AG04450 (cell line): Measurements from ENCODE around the gene CBFA2T2. TPM values are rescaled to one million over a fixed set of nuclear protein-coding genes. Genes with fewer than 3 reads are reported as not detected.
A peak's percentile ranks its signal among the peaks of the same experiment; 100 is the strongest.
"Not testable (repeated sequence)": the region's sequence is repeated elsewhere in the genome, so short reads cannot be mapped to it uniquely, and the experiment has no call there.

Experiments
- CTCF ChIA-PET: fragments of 300-600, 350-600 bp; formaldehyde crosslinking; extraction: SDS; loops from one replicate; lab custom pipeline; 2022; ENCODE audit warnings: antibody characterized with exemption, inconsistent platforms; lab: Charles Lee
- POLR2A ChIA-PET: fragments of 350-600 bp; formaldehyde crosslinking; extraction: SDS; loops from one replicate; lab custom pipeline; 2021; ENCODE audit warnings: antibody characterized with exemption, inconsistent platforms; lab: Yijun Ruan, JAX
- DNase-seq: peaks from one replicate; pipeline ENCODE4 v3.0.0-alpha.2; 2011; ENCODE audit warnings: low read depth, low spot score
- H3K27ac ChIP-seq: one replicate; pipeline ENCODE4 v1.5.1; 2012; ENCODE audit warnings: low read depth, low read length, control low read depth
- H3K27me3 ChIP-seq: one replicate; pipeline ENCODE4 v1.6.0; 2012; ENCODE audit warnings: low read length; ENCODE audit not compliant: control insufficient read depth, insufficient read depth
- H3K4me3 ChIP-seq: 2 replicates; pipeline ENCODE4 v1.5.1; 2011; ENCODE audit warnings: mild to moderate bottlenecking, low read depth, low read length, control low read depth
- H3K9me3 ChIP-seq: 2 replicates; pipeline ENCODE4 v1.5.1; 2012; ENCODE audit warnings: low read length; ENCODE audit not compliant: control insufficient read depth, insufficient read depth
- CTCF ChIP-seq: IDR thresholded peaks from 2 replicates; pipeline ENCODE4 v1.5.1; 2011; ENCODE audit warnings: low read depth, low read length, control low read depth, inconsistent platforms
- polyA plus RNA-seq: library from polyadenylated mRNA; depleted of rRNA; stranded (reverse); fragments of >200 nt; gene quantifications from 2 replicates; pipeline ENCODE4 v1.2.3, GENCODE V29; 2011

The CBFA2T2 gene
- polyA plus RNA-seq, 1 experiment = 11.3 TPM

GRCh38 chr20:33489495-33490022, 337 bp upstream of the CBFA2T2 start:
- Histone ChIP-seq H3K9me3 (no peaks in the 10 kb centered on the region), H3K27me3 (no peaks in the 10 kb centered on the region), H3K27ac (peak overlapping the region; percentile 89), H3K4me3 (peak overlapping the region; percentile 67)
- CTCF ChIA-PET = interaction anchor here (0.6 to 1.5 kb wide), 3 partner anchors 17 to 764 kb away, joined by 3 to 4 read pairs (median 3); no protein-coding TSS in a partner anchor
- POLR2A ChIA-PET = interaction anchor here (0.6 to 1.7 kb wide), 11 partner anchors 14 to 771 kb away, joined by 3 to 10 read pairs (median 3); partner anchors contain the start of genes ACTL10 and SNTA1
- peak; percentile 88 for DNase-seq
- TF ChIP-seq CTCF = no peak

GRCh38 chr20:33490934-33491656, 1.2 kb downstream of the CBFA2T2 start:
- Histone ChIP-seq H3K27me3 (no peaks in the 10 kb centered on the region), H3K27ac (no peak overlapping the region), H3K4me3 (peak overlapping the region; percentile 84), H3K9me3 (no peaks in the 10 kb centered on the region)
- no peak for TF ChIP-seq CTCF
- ChIA-PET POLR2A (interaction anchor here (1.1 to 1.7 kb wide), 2 partner anchors 47 to 176 kb away, joined by 3 to 10 read pairs; partner anchors contain the start of genes ACTL10 and SNTA1), CTCF (no interaction called here)
- no peak for DNase-seq

- CTCF ChIA-PET = no interaction called here
- TF ChIP-seq CTCF = no peak
- no peak overlapping the region for H3K4me3 ChIP-seq
- no peaks in the 10 kb centered on the region for H3K27me3 ChIP-seq
- H3K27ac ChIP-seq = no peak overlapping the region
- POLR2A ChIA-PET = no interaction called here
- H3K9me3 ChIP-seq = no peaks in the 10 kb centered on the region
- no peak for DNase-seq
Observed at GRCh38 chr20:33493076-33493766, 3.3 kb downstream of the CBFA2T2 start.

GRCh38 chr20:33496776-33497175, 6.9 kb downstream of the CBFA2T2 start:
- CTCF ChIA-PET = interaction anchor here (0.6 to 0.7 kb wide), 2 partner anchors 27 to 58 kb away, joined by 3 read pairs; no protein-coding TSS in a partner anchor
- H3K27ac ChIP-seq = not testable (repeated sequence)

GRCh38 chr20:33499355-33499754, 9.5 kb downstream of the CBFA2T2 start:
- POLR2A ChIA-PET = no interaction called here

More at GRCh38 chr20:33496776-33497175, 6.9 kb downstream of the CBFA2T2 start:
- POLR2A ChIA-PET, H3K4me3 ChIP-seq, H3K27me3 ChIP-seq, H3K9me3 ChIP-seq, DNase-seq: not testable (repeated sequence)

More at GRCh38 chr20:33499355-33499754, 9.5 kb downstream of the CBFA2T2 start:
- CTCF ChIA-PET = interaction anchor here (0.9 to 1.4 kb wide), 2 partner anchors 42 to 49 kb away, joined by 3 read pairs; no protein-coding TSS in a partner anchor
- Histone ChIP-seq H3K4me3 (no peak overlapping the region), H3K9me3 (no peaks in the 10 kb centered on the region), H3K27me3 (no peaks in the 10 kb centered on the region), H3K27ac (no peak overlapping the region)
- TF ChIP-seq CTCF = no peak
- no peak for DNase-seq
